ENCODE data around the gene SMCO2.

The SMCO2 gene

DNA sequence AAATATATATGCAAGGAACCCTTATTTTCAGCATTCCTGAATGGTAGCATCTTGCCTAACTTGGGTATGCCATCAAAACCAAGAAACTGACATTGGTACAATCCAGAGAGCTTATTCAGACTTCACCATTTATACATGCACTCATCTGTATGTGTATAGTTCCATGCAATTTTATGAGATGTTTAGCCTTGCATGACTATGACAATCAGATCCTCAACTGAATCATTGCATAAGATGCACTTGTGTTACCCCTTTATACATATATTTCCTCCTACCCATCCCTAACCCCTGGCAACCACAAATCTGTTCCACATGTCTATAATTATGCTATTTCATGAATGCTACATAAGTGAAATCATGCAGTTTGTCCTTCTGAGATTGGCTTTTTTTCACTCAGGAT is 40.4 kb downstream of the SMCO2 start:
- H3K79me2 ChIP-seq (ENCODE audit: insufficient read depth, low read length), result no peaks in the 10 kb centered on the region
- H3K9me3 ChIP-seq (ENCODE audit: insufficient read depth, low read length), result no peaks in the 10 kb centered on the region
- no peaks in the 10 kb centered on the region for H3F3A ChIP-seq (ENCODE audit: insufficient read depth)
- H4K20me1 ChIP-seq (ENCODE audit: low read depth, low read length), result no peaks in the 10 kb centered on the region
- TF ChIP-seq, protein P1, sequence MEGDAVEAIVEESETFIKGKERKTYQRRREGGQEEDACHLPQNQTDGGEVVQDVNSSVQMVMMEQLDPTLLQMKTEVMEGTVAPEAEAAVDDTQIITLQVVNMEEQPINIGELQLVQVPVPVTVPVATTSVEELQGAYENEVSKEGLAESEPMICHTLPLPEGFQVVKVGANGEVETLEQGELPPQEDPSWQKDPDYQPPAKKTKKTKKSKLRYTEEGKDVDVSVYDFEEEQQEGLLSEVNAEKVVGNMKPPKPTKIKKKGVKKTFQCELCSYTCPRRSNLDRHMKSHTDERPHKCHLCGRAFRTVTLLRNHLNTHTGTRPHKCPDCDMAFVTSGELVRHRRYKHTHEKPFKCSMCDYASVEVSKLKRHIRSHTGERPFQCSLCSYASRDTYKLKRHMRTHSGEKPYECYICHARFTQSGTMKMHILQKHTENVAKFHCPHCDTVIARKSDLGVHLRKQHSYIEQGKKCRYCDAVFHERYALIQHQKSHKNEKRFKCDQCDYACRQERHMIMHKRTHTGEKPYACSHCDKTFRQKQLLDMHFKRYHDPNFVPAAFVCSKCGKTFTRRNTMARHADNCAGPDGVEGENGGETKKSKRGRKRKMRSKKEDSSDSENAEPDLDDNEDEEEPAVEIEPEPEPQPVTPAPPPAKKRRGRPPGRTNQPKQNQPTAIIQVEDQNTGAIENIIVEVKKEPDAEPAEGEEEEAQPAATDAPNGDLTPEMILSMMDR (IDR thresholded peaks at IDR 0.05; ENCODE audit: insufficient read depth, low read length, poor library complexity, severe bottlenecking), result no peak
- no peak for TF ChIP-seq EZH2phosphoT487 (conservative IDR thresholded peaks at IDR 0.05; ENCODE audit: low read length)
- H3K36me3 ChIP-seq (ENCODE audit: low read length), result no peaks in the 10 kb centered on the region
- H2AFZ ChIP-seq (ENCODE audit: low read depth, low read length, severe bottlenecking), result no peak overlapping the region
- H3K9me2 ChIP-seq (replicated peaks; ENCODE audit: insufficient read depth, low read length), result no peaks in the 10 kb centered on the region; the same call in 1 of the 2 replicates
- no peaks in the 10 kb centered on the region for H3K27me3 ChIP-seq (ENCODE audit: low read length)
- H3K4me3 ChIP-seq (ENCODE audit: insufficient read depth, low read length, poor library complexity, severe bottlenecking), result no peak overlapping the region
- no peak overlapping the region for H3K9ac ChIP-seq (ENCODE audit: low read length)
- no peak overlapping the region for H3K27ac ChIP-seq (ENCODE audit: low read depth, low read length)
- H3K4me2 ChIP-seq (ENCODE audit: low read depth, low read length, poor library complexity, severe bottlenecking), result no peak overlapping the region

DNA sequence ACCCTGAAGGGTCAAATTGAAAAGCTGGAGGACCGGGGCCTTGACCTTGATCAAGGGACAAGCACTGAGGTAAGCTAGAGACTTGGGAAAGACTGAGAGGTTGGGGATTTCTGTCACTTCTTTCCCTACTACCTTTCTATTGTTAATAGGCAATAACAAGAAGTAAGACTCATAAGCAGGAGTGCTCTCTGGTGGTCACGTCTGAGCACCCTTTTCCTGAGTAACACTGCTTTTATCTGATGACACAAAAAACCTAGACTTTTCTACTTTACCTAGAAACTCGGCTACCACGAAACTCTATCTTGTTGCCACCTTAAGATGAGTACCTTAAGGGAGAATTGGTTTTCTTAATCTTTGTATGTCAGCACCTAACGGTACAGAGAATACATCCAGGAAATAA is 41.9 kb downstream of the SMCO2 start:
- Histone ChIP-seq H4K20me1 (ENCODE audit: low read depth, low read length) (no peaks in the 10 kb centered on the region), H3K36me3 (ENCODE audit: low read length) (no peaks in the 10 kb centered on the region), H3K9me3 (ENCODE audit: insufficient read depth, low read length) (no peaks in the 10 kb centered on the region), H3K27ac (ENCODE audit: low read depth, low read length) (no peak overlapping the region), H3F3A (ENCODE audit: insufficient read depth) (no peaks in the 10 kb centered on the region), H2AFZ (ENCODE audit: low read depth, low read length, severe bottlenecking) (no peak overlapping the region), H3K9me2 (replicated peaks; ENCODE audit: insufficient read depth, low read length) (no peaks in the 10 kb centered on the region; the same call in 1 of the 2 replicates), H3K27me3 (ENCODE audit: low read length) (no peaks in the 10 kb centered on the region), H3K4me3 (ENCODE audit: insufficient read depth, low read length, poor library complexity, severe bottlenecking) (no peak overlapping the region), H3K9ac (ENCODE audit: low read length) (no peak overlapping the region), H3K4me2 (ENCODE audit: low read depth, low read length, poor library complexity, severe bottlenecking) (no peak overlapping the region), H3K79me2 (ENCODE audit: insufficient read depth, low read length) (no peaks in the 10 kb centered on the region)
- TF ChIP-seq EZH2phosphoT487 (conservative IDR thresholded peaks at IDR 0.05; ENCODE audit: low read length), result no peak
- TF ChIP-seq, protein P1 (IDR thresholded peaks at IDR 0.05; ENCODE audit: insufficient read depth, low read length, poor library complexity, severe bottlenecking), result no peak

DNA sequence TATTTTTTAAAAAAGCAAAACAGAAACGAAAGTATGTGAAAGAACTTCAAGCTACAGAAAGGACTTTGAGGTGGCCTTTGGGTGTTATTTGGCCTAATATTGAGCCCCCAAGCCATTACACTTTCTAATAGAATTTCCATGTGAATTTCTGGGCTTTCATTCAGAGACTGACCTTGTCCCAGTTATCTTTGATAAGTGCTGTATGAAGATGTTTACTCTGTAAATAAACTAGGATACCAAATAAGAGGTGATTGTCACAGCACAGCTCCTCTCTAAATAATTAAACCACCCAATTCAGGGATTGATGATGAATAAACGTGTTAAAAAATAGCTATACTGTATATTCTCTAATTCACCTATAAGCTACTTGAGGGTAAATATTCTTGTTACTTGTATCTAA is 44.7 kb downstream of the SMCO2 start:
- TF ChIP-seq EZH2phosphoT487 (conservative IDR thresholded peaks at IDR 0.05; ENCODE audit: low read length), result no peak
- TF ChIP-seq, protein P1 (IDR thresholded peaks at IDR 0.05; ENCODE audit: insufficient read depth, low read length, poor library complexity, severe bottlenecking), result no peak
- no peaks in the 10 kb centered on the region; the same call in 1 of the 2 replicates for H3K9me2 ChIP-seq (replicated peaks; ENCODE audit: insufficient read depth, low read length)
- no peaks in the 10 kb centered on the region for H3K9me3 ChIP-seq (ENCODE audit: insufficient read depth, low read length)
- H3K79me2 ChIP-seq (ENCODE audit: insufficient read depth, low read length), result no peaks in the 10 kb centered on the region
- H3K36me3 ChIP-seq (ENCODE audit: low read length), result no peaks in the 10 kb centered on the region
- no peak overlapping the region for H3K4me2 ChIP-seq (ENCODE audit: low read depth, low read length, poor library complexity, severe bottlenecking)
- H4K20me1 ChIP-seq (ENCODE audit: low read depth, low read length), result no peaks in the 10 kb centered on the region
- no peak overlapping the region for H3K9ac ChIP-seq (ENCODE audit: low read length)
- H3K27ac ChIP-seq (ENCODE audit: low read depth, low read length), result no peak overlapping the region
- no peaks in the 10 kb centered on the region for H3K27me3 ChIP-seq (ENCODE audit: low read length)
- H3K4me3 ChIP-seq (ENCODE audit: insufficient read depth, low read length, poor library complexity, severe bottlenecking), result no peak overlapping the region
- no peaks in the 10 kb centered on the region for H3F3A ChIP-seq (ENCODE audit: insufficient read depth)
- H2AFZ ChIP-seq (ENCODE audit: low read depth, low read length, severe bottlenecking), result no peak overlapping the region
